CD8-positive, alpha-beta memory T cell (primary cell): ENCODE measurements around the gene GUCY1B1. TPM values are rescaled to one million over a fixed set of nuclear protein-coding genes. Genes with fewer than 3 reads are reported as not detected.

Experiments
- polyA plus RNA-seq: library from polyadenylated mRNA; unstranded; fragments of 300-500 nt; fragmentation: Illumina TruSeq; gene quantifications from one replicate; pipeline ENCODE4 v1.2.3, GENCODE V29; 2021
- total RNA-seq, 2 experiments: library from RNA; stranded (reverse); gene quantifications; one replicate each; pipeline ENCODE4 v1.2.3, GENCODE V29; 2021

GUCY1B1 gene
- total and polyA plus RNA-seq, 3 experiments from 2014 or later, result 0.12 to 0.18 TPM; not detected in 1

Other genes with a start within 250 kb of the GUCY1B1 start
- gene GUCY1A1, start 92.2 kb upstream of the GUCY1B1 start, total RNA-seq, result not detected
- gene GUCY1A1, start 92.2 kb upstream of the GUCY1B1 start, polyA plus RNA-seq, result not detected
- gene ASIC5, start 107.3 kb downstream of the GUCY1B1 start, total RNA-seq, result not detected
- gene ASIC5, start 107.3 kb downstream of the GUCY1B1 start, polyA plus RNA-seq, result not detected
- gene TDO2, start 144.7 kb downstream of the GUCY1B1 start, total RNA-seq, result not detected
- not detected for gene TDO2, start 144.7 kb downstream of the GUCY1B1 start, polyA plus RNA-seq
- 1 to 10 TPM; 4.1 TPM for gene CTSO, start 194.8 kb downstream of the GUCY1B1 start, total RNA-seq
- 39.1 TPM for gene CTSO, start 194.8 kb downstream of the GUCY1B1 start, polyA plus RNA-seq